Kidney (tissue), 14 donors: Measurements from ENCODE around the gene ARMH3. TPM values are rescaled to one million over a fixed set of nuclear protein-coding genes. Genes with fewer than 3 reads are reported as not detected.

Experiments
- DNase-seq, 5 donors: peaks; one replicate each; pipeline ENCODE4 v3.0.0-alpha.2; 2013 to 2020
- FAIRE-seq: peaks from 2 replicates; lab custom pipeline; 2012; peaks lifted over from hg19 to GRCh38; lab: Jason Lieb, UNC
- H3K27ac ChIP-seq, 2 donors: one replicate each; pipeline ENCODE4 v1.7.0; 2013; ENCODE audit warnings: low read depth in 2 of 2, low read length in 2 of 2, inconsistent platforms in 1 of 2
- H3K27me3 ChIP-seq: one replicate; pipeline ENCODE4 v1.7.1; 2013; ENCODE audit warnings: low read length, inconsistent platforms; ENCODE audit not compliant: control insufficient read depth, insufficient read depth
- H3K36me3 ChIP-seq, 3 donors: one replicate each; pipeline versions ENCODE4 v1.7.0 to v1.7.1; 2013; ENCODE audit warnings: low read length in 3 of 3, control low read depth in 1 of 3, inconsistent platforms in 1 of 3; ENCODE audit not compliant: insufficient read depth in 3 of 3, control insufficient read depth in 2 of 3
- H3K4me1 ChIP-seq, 3 donors: one replicate each; pipeline versions ENCODE4 v1.7.0 to v1.7.1; 2013; ENCODE audit warnings: low read length in 3 of 3, inconsistent platforms in 1 of 3, low read depth in 1 of 3; ENCODE audit not compliant: control insufficient read depth in 2 of 3, insufficient read depth in 2 of 3
- H3K4me3 ChIP-seq, 3 donors: one replicate each; pipeline versions ENCODE4 v1.7.0 to v1.8.1; 2013; ENCODE audit warnings: low read length in 3 of 3, control low read depth in 1 of 3, inconsistent platforms in 1 of 3
- H3K9ac ChIP-seq, 3 donors: one replicate each; pipeline versions ENCODE4 v1.7.0 to v1.7.1; 2013; ENCODE audit warnings: low read length in 3 of 3, control low read depth in 1 of 3, inconsistent platforms in 1 of 3
- H3K9me3 ChIP-seq, 3 donors: one replicate each; pipeline versions ENCODE4 v1.7.0 to v1.7.1; 2013; ENCODE audit warnings: low read length in 3 of 3, control low read depth in 1 of 3, inconsistent platforms in 1 of 3; ENCODE audit not compliant: control insufficient read depth in 2 of 3, insufficient read depth in 1 of 3
- intact Hi-C: fragments of 100-400 bp; cut with DNase I; formaldehyde crosslinking; loops from one replicate; pipeline ENCODE4 v1.11.1; 2022
- polyA plus RNA-seq: library from polyadenylated mRNA; stranded (reverse); fragments of 350-450 nt; fragmentation: Illumina TruSeq; extraction: RNeasy Lipid Tissue Mini Kit (QIAGEN cat#74804); gene quantifications from one replicate; pipeline ENCODE4 v1.2.3, GENCODE V29; 2014; ENCODE audit warnings: low read depth, low replicate concordance; ENCODE audit not compliant: insufficient read depth
- total RNA-seq: library from RNA; stranded (reverse); fragmentation: NEBNext Ultra II Directional; extraction: Animal tissue kit (Norgen Biotek cat#: 25700); gene quantifications from one replicate; pipeline ENCODE4 v1.2.1, GENCODE V29; 2021
- TF ChIP-seq, protein P1 (sequence below): IDR thresholded peaks from 3 replicates; pipeline ENCODE4 v1.5.1; 2012; ENCODE audit warnings: mild to moderate bottlenecking, moderate library complexity, borderline replicate concordance; ENCODE audit not compliant: insufficient read depth; ENCODE audit errors: extremely low read depth
- donor health status: control.
- donor health status: control.
- donor health status: control.
- donor health status: control.
- donor health status: control.
- donor health status: DM: yes; HTN: yes; CAD: no.
- donor health status: Normal renal cell carcinoma (clear cell type).

Gene ARMH3
- total and polyA plus RNA-seq, 2 donors from 2014 or later: 14.0 to 26.1 TPM

DNA sequence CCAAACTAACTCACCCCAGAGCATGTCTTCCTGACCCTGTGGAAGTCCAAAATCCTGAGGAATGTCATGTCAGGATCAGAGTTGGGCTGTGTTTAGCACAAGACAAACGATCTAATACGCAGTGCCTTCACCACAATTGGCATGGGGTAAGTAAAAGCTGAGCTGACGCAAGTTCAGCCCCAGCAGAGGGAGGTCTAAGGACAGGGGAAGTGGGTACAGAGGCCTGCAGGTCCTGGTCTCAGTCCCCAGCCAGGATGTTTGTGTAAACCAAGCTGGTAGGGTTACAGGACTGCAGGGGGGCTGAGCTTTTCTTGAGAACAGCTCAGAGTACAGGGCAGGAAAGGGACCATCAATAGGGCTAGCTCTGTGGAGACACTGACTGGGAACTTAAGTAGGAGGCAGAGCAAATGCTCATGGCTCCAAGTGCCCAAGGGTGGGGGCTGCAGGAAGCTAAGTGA, 207.1 kb downstream of the ARMH3 start:
- Histone ChIP-seq H3K4me1 (peaks cover 0 to 2% (median 0%) of the 10 kb centered on the region in 3 donors), H3K9me3 (no peaks in the 10 kb centered on the region), H3K27me3 (no peaks in the 10 kb centered on the region), H3K27ac (no peak overlapping the region), H3K9ac (no peak overlapping the region), H3K36me3 (peaks cover 0 to 4% (median 0%) of the 10 kb centered on the region in 3 donors), H3K4me3 (no peak overlapping the region)
- TF ChIP-seq, protein P1, sequence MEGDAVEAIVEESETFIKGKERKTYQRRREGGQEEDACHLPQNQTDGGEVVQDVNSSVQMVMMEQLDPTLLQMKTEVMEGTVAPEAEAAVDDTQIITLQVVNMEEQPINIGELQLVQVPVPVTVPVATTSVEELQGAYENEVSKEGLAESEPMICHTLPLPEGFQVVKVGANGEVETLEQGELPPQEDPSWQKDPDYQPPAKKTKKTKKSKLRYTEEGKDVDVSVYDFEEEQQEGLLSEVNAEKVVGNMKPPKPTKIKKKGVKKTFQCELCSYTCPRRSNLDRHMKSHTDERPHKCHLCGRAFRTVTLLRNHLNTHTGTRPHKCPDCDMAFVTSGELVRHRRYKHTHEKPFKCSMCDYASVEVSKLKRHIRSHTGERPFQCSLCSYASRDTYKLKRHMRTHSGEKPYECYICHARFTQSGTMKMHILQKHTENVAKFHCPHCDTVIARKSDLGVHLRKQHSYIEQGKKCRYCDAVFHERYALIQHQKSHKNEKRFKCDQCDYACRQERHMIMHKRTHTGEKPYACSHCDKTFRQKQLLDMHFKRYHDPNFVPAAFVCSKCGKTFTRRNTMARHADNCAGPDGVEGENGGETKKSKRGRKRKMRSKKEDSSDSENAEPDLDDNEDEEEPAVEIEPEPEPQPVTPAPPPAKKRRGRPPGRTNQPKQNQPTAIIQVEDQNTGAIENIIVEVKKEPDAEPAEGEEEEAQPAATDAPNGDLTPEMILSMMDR: no peak
- FAIRE-seq (no peak), DNase-seq (no peak)
- intact Hi-C loops: no loop called here

DNA sequence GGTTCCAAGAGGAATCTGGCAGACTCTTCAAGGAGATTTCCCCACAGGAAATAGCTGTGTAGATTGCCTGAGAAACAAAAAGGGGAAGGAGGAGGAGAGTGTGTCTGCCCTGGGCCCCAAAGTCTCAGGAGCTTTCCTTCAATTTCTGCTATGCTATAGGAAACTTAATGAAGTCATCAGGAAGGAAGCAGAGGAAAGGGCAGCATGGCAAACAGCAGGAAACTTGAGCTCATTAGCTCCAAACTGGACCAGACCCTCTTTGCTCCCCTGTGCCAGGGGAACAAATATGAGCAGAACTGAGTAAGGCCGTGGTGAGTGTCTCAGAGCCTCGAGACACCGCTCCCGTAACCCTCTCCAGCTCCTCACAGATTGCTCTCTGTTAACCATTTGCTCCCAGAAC, 207.6 kb downstream of the ARMH3 start:
- Histone ChIP-seq H3K9me3 (no peaks in the 10 kb centered on the region), H3K9ac (no peak overlapping the region), H3K36me3 (peaks cover 0 to 4% (median 0%) of the 10 kb centered on the region in 3 donors), H3K4me1 (peaks cover 0 to 2% (median 0%) of the 10 kb centered on the region in 3 donors), H3K27me3 (no peaks in the 10 kb centered on the region), H3K4me3 (no peak overlapping the region), H3K27ac (no peak overlapping the region)
- no peak for FAIRE-seq
- no peak for DNase-seq
- TF ChIP-seq, protein P1: no peak
- intact Hi-C loops: no loop called here

DNA sequence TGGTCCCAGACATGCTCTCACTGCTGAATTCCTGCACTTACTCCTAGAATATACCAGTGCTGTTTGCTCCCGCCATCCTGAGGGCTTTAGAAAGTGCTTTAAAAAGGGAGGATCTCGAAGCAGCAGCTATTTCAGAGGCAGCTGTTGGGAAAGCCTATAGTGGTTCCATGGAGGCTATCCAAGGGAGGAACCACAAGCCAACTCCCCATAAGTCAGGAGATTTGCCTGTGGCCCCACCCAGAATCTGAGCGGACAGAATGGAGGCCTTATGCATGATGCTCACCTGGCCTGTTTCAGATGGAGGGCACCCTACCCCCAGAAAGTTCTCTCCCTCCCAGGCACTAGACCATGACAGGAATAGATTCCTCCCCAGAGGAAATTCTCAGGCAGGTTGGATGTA, 210.1 kb downstream of the ARMH3 start:
- H3K36me3 ChIP-seq: peaks cover 0 to 3% (median 0%) of the 10 kb centered on the region in 3 donors
- no peak overlapping the region for H3K9ac ChIP-seq
- H3K27me3 ChIP-seq: no peaks in the 10 kb centered on the region
- FAIRE-seq (no peak), DNase-seq (no peak)
- H3K27ac ChIP-seq: no peak overlapping the region
- TF ChIP-seq, protein P1: no peak
- H3K4me3 ChIP-seq: no peak overlapping the region
- H3K4me1 ChIP-seq: peaks cover 0 to 5% (median 2%) of the 10 kb centered on the region in 3 donors
- H3K9me3 ChIP-seq: no peaks in the 10 kb centered on the region
- intact Hi-C loops: no loop called here
